HS-27A (cell line): Measurements from ENCODE around the gene AKNA.

ENCODE experiments used
- DNase-seq: peaks from one replicate; pipeline ENCODE4 v3.0.0-alpha.2; 2012; ENCODE audit warnings: low read depth, missing footprints

The AKNA gene

DNA sequence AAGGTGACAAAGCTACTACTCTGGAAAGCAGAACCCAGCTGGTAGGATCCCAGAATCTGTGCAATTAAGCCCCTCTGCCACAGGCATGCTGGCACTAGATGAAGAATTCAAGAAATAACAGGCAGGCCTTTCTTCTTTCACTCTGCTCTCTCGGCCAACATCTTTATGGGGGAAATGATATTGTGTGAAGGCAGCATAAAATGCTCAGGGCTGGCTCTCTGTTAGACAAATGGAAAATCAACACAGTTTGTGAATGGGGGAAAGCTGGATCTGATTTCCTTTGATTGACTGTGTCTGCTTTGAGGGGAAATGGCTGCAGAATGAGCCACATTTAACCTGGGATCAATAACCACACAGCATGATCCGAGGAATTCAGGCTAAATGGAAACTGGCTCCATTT is 29.1 kb upstream of the AKNA start:
- no peak for DNase-seq

DNA sequence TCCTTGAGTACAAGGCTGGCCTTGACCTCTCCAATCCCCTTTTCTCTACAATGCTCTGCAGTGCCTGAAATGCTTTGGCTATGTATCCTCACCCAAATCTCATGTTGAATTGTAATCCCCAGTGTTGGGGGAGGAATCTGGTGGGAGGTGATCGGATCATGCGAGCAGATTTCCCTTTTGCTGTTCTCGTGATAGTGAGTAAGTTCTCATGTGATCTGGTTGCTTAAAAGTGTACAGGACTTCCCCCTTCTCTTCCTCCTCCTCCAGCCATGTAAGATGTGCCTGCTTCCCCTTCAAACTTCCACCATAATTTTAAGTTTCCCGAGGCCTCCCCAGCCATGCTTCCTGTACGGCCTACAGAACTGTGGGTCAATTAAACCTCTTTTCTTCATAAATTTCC is 28.5 kb upstream of the AKNA start:
- no peak for DNase-seq

DNA sequence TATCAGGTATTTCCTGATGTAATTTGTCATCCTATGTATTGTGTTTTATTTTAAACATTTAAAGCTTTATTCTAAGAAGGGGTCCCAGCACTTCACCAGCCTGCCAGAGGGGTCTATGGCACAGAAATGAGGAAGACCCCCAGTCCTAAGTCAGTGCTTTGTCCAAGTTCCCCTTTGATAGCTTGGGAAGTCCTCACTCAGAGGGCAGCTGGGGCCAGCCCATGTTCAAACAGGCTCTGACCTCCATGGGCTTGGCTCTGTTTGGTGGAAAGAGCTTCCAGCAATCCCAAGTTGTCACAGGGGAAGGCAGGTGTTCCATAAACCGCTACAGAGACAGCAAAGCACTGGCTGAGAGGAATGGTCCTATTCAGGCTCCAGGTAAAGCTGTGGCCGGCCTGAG is 26.6 kb upstream of the AKNA start:
- DNase-seq: no peak

DNA sequence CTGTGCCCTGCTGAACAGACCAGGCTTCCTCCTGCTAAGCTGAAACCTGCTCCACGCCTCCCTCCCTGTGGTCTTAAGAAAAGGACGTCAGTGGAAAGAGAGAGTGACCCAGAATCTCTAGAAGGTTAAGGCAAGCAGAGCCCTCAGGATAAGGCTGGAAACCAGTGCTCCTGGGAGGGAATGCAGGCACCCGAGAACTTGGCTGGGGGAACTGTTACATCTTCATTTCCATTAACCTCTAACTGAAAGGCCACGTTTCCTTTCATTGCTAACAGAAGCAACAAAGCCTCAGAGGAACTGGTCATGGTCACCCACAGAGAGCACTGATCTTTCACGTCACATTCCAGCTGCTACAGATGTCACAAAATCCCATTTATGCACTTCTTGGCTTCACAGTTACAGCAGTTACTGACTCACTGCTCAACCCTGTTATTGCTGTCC is 26.1 kb upstream of the AKNA start:
- DNase-seq: no peak

DNA sequence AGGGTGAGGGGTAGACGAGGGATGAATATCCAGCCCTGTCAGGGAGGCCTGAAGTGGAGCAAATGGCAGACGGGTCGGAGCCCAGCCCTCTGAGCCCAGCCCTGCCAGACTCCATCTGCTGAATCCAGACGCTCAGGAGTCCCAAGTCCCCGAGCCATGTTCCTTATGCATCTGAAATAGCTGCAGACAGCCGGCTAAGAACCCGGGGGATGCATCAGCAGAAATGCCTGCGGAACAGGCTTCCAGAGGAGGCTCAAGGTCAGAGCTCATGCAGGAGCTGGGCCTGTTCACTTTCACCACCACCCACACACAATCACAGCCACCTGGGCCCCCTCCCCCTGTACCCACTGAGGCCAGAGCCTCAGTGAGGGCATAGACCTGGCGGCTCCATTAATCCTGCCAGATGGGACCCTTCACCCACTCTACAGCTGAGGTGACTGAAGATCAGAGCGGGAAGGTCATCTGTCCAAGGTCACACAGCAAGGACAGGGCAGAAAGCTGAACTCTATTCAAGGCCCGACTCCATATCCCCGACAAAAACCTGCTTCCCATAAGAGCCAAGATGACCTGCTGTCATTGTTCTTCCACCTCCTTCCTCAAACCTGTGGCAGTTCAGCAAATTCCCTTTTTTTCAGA is 24.4 kb upstream of the AKNA start:
- DNase-seq: no peak

DNA sequence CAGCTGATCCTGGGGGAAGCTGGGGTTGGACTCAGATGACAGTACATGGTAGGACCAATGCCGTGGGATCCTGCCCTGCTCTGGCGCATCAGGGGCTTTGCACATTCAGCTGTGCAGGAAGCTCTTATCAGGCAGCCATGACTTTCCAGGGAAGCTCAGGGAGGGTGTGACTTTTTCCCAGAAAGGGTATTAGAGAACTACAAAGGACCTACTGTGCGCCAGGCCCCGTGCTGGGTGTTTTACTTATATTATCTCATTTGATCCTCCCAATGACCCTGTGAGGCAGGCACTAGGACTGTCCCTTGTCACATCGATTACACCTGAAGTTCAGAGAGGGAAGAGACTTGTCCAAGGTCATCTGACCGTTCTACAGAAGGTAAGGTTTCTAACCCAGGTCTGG is 23.7 kb upstream of the AKNA start:
- no peak for DNase-seq

DNA sequence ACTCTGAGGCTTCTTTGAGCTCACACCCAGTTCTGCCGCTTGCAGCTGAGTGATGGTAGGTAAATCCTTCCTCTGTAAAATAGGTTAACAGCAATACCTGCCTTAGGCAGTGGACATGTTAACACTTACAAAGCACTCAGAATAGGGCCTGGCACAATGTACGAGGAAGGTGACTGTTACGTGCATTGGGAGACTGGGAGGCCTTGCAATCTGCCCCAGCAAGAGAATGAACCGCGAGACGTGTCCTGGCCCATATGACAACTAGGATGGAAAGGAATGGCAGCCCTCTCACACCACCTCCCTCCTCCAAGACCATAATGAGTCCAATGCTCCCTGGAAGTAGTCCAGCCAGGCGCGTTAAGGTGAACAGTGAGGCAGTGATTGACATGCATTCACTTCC is 23.1 kb upstream of the AKNA start:
- DNase-seq: no peak

DNA sequence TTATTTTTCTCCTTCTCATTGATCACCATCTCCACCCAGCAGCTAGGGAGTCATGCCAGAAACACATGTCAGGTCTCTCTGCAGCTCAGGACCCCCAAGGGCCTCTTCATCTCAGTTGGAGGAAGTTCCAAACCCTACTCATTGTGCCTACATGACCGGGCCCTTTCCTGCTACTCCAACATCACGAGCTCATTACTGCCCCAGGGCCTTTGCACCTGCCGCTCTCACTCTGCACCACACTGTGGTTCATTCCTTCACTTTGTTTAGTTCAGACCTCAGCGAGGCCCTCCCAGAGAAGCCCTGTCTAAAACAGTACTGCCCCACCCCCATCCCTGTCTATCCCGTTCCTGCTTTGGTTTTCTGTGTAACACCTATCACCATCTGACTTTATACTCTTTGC is 22.1 kb upstream of the AKNA start:
- DNase-seq: no peak

DNA sequence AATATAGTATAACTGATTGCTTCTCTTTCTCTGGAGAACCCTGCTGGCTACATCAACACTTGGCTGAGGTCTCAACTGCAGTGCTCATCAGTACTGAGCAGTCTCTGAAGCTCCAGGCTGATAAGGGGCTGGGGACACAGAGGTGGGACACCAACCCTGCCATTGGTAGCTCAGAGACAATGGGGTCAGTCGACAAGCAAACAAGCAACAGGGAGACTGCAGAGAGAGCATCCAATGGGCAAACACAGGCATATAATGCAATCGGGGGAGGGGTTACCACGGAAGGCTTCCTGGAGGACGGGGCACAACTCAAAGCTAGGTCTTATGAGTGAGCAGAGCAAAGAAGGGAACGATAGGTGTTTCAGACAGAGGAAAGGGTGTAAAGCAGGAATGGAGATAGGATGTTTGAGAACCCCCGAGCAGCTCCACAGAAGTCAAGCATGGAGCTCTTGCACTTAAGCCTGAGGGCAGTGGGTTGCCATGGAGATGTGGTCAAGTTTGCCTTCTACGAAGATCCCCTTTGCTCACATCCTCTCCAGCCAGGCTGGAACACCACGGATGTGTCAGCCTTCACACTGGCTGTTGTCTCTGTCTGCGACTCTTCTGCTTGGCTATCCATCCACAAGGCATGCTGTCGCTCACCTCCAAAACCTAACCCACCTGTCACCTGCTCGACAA is 21.5 kb upstream of the AKNA start:
- no peak for DNase-seq

DNA sequence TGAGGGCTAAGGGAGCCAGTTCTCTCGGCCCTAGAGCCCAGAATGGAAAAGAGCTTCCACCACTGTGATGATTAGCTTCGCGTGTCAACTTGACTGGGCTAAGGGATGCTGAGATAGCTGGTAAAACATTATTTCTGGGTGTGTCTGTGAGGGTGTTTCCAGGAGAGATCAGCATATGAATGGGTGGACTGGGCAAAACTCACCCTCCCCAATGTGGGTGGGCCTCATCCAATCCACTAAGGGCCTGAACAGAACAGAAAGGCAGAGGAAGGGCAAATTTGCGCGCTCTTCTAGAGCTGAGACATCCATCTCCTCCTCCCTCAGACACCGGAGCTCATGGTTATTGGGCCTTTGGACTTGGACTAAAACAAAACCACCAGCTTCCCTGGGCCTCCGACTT is 20.9 kb upstream of the AKNA start:
- no peak for DNase-seq

DNA sequence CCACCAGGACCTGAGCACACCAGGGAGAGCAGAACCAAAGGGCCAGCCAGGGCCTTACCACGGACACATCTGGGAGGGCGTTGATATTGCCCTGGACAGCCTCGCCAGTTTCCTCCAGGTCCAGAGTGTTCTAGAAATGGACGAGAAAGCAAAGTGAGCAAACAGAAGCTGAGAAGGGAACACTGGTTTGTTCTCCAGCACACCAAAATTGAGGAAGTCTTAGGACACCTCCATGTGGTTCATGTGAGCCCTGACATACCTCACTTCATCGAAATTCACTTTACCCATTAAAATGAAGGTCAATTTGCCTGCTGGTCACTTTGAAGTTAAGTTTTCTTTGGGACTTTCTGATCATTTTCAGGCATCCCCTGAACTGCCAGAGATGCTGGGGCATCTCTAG is 20.1 kb upstream of the AKNA start:
- DNase-seq: no peak

DNA sequence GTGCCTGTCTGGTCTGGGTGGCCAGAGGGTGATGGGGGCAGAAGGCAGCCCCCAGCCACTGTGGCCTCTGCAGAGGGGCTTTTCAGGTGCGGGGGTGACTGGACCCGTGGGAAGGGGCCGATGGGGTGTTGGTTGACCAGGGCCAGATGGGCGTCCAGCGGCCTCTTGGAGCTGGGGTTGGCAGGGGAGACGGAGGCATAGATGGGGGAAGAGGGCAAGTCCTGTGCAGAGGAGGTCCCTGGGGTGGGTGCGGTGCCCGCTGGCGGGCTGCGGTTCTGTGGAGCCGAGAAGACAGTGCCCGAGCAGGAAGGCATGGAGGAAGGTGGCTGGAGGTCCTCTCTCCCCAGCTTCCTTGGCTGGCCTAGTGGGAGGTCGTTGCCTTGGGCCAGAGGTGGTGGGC is 18.7 kb upstream of the AKNA start:
- no peak for DNase-seq

DNA sequence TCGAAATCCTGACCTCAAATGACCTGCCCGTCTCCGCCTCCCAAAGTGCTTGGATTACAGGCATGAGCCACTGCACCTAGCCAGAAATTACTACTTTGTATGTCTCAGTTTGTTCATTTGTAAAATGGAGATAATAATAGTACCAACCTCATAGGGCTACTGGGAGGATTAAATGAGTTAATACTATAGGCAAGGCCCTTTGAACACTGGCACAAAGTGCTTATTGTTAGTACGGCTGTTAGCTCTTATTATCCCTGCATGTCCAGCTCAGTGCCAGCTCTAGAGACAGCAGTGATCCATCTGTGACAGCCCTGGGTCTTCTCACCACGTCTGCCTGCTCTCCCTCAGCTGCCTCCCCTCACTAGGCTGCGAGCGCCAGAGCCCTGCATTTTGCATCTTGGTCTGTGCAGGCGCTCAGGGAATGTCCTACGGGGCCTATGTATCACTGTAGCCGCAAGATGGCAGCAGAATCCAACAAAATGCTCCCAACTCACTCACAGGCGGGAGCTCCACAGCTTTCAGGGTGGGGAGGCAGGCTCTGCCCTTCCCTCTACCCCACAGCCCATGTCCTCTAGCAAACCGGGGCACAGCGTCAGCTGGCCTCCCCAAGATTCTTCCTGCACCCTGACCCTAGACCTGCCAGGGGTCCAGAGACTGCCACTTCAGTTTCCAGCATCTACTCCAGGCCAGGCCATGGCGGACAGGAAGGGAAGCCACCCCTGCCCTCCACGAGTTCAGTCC is 17.7 kb upstream of the AKNA start:
- DNase-seq: peak; percentile 33

DNA sequence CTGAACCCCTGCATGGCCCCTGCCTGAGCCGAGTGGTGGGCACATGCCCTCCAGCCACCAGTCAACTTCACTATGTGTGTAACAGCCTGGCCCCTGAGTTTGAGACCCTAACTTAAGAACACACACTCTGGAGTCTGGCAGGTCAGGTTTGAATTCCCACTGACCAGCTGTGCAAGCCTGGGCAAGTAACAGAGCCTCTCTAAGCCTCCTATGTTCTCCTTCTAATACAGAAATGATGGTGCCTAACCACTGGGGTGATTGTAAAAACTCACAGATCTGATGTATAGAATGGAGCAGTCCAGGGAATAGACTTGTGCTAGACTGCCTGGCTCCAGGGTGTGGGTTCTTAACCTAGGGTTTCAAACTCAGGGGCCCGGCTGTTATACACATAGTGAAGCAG is 16.7 kb upstream of the AKNA start:
- DNase-seq: no peak

DNA sequence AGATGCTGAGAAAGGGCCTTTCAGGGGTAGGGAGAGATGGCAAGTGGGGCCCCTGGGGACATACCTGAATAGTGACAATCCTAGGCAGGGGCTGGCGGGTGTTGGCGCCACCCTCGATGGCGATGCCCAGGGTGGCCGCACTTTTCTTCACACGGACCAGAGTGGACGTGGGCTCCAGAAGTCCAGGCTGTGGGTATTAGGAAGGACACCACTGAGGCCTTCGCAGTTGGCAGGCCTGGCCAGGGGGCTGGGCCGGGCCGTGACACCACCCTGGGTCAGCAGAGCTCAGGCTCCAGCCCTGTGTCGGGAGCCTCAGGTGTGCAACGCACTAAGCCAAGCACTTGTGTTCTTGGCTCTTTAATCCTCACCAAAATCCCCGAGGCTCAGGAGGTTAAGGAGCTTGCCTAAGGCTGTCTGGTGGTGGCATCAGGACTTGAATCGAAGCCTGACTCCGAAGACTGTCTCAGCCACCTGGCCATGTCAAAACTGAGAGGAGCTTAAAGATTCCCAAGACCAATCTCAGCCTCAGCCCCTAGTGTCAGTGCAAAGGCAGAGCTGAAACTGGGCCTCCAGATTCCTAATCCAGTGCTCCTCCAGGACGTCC is 15.5 kb upstream of the AKNA start:
- DNase-seq: no peak

DNA sequence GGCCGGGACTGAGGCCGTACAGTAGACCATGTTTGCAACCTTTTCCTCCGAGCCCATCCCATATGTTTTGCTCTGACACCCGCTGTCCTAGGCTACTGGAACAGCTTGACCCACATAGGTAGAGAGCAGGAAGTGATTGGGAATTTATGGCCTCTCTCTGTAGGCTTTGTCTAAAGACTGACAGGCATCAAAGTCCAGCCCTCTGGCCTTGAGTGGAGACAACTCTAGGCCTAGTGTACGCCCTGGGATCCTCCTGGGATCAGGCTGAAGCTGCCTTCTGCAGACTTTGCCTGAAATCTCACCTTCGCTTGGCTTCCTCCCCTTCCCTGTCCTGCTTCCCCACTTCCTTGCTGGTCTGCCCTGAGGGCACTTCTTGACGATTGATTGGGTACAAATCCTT is 13.6 kb upstream of the AKNA start:
- DNase-seq: no peak

DNA sequence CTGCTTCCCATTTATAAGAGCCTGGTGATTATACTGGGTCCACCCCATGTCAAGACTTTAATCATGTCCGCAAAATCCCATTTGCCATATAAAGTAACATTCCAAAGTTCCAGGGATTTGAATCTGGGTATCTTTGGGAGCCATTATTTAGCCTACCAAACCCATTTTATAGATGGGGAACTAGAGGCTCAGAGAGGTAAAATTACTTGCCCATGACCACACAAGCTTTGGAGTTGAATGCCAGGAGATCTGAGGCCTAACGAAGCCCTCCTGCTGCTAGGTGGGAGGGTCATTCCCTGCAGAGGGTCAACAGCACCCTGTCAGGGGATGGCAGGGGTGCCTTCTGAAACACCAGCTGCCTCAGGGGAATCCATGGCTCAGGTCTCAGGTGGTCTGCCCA is 13.0 kb upstream of the AKNA start:
- DNase-seq: no peak

DNA sequence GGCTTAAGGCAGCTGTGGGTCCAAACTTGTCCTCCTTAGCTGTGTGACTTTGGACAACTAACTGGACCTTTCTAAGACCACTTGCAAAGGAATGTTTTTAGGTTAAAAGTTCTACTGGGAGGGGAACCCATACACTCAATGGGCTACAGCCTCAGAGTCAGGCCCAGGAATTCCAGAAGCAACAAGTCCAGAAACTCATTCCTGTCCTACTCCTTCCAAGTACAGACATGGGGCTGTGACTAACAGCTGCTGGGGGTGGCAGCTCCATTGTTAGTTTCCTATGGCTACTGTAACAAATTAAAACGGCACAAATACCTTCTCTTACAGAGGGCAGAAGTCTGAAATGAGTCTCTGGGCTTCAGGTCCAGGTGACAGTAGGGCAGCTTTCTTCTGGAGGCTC is 12.4 kb upstream of the AKNA start:
- DNase-seq: no peak

DNA sequence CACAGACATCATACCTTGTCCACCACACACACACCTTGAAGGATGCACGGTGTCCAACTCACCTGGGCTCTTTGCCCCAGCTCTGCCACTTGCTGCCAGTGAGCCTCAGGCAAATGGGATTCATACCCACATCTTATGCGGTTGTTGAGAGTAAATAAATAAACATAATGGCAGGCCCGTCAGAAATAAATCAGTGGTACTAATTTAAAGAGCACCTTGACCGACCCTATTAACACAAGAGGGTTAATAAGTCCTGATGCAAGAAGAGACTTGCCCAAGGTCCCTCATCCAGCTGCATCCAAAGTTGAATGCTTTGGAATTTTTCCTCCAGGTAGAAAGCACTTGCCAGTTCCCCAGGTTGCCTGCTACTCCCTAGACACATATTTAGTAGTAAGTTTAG is 11.6 kb upstream of the AKNA start:
- no peak for DNase-seq

DNA sequence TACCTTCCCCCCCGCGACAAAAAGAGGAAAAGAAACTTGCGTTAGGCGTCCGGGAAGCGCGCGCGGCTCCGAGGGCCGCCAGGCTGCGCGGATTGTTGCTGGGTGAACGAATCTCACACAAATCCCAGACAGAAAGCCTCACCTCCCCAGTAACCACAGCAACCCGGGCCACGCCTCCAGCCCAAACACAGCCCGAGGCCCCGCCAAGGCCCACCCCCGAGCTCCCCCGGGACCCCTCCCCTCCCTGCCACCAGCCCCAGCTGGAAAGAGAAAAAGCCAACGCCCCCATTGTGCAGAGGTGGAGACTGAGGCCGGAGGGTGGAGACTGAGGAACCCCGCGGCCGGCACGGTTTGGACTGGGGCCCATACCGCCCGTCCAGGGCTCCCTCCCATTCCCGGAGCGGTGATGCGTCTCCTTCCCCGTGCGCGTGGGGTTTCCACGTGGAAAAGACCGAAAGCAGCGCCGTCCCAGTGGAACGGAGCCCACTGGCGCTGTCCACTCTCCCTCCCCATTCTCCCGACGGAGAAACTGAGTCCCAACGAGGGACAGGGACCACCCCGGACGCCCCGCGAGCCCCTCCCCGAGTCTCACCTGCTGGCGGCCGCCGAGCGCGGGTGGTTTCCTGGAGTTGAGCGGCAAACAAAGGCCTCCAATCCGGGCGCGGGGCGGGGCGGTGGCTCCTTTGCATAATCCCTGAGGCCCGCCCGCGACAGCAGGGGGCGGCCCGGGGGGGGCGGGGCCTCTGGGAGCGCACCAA is 10.2 kb upstream of the AKNA start:
- peak; percentile 51 for DNase-seq

DNA sequence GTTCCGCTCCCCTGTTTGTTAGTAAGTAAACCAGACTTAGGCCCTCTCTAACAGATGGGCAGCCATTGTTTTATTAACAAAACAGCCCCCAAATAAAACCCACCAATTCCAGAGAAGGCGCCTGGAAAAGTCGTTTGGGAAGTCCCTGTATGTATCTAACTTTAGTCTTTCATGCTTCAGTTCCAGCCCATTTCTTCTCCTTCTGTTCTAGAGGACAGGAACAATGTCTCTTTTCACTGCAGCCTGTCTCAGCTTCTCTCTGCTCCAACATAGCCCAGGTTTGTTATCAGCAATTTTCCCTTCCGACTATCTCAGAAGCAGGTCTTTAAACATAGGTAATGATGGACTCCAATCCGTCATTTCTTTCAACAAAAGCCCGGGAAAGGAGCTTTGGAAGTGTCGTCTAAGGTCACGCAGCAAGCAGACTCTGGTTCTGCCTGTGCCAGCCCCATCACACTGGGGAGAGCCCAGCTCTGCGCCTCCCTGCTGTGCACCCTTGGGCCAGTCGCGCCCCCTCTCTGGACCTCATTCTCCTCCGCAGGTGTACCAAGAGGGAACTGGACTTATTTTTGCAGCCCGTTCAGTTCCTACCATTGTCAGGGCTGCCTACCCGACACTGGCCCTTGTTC is 9.6 kb upstream of the AKNA start:
- DNase-seq: no peak
